OCI-LY7 (cell line): ENCODE measurements around the gene HOXC11. TPM values are rescaled to one million over a fixed set of nuclear protein-coding genes. Genes with fewer than 3 reads are reported as not detected.

ENCODE experiments used
- BruUV-seq: library from RNA; stranded (reverse); fragments of 400-500 nt; replicated peaks from 2 replicates; lab custom pipeline; 2021; lab: Mats Ljungman, UMichigan
- CTCF ChIA-PET: fragments of 300-600 bp; sonication (Branson Sonifier 250); formaldehyde crosslinking; loops from one replicate; lab custom pipeline; 2022; ENCODE audit warnings: antibody characterized with exemption; ENCODE audit not compliant: unreplicated experiment; lab: Charles Lee
- POLR2A ChIA-PET: fragments of 300-600 bp; sonication (Branson Sonifier 250); formaldehyde crosslinking; loops from one replicate; lab custom pipeline; 2022; ENCODE audit warnings: antibody characterized with exemption; lab: Charles Lee
- DNase-seq: peaks from one replicate; pipeline ENCODE4 v3.0.0-alpha.2; 2015; ENCODE audit warnings: low spot score
- H2AFZ ChIP-seq: fragments of 200-600 bp; sonication (generic), shearing (Covaris generic); 2 replicates; pipeline ENCODE4 v1.6.1; 2014; ENCODE audit warnings: mild to moderate bottlenecking, antibody characterized with exemption, low read length, moderate library complexity
- H3K27ac ChIP-seq: fragments of 200-600 bp; sonication (generic); 2 replicates; pipeline ENCODE4 v1.5.1; 2014; ENCODE audit warnings: mixed run types, low read depth, mild to moderate bottlenecking, moderate library complexity, low read length, inconsistent platforms; ENCODE audit not compliant: poor library complexity, severe bottlenecking
- H3K36me3 ChIP-seq: fragments of 200-600 bp; sonication (generic); 2 replicates; pipeline ENCODE4 v1.6.1; 2014; ENCODE audit warnings: mild to moderate bottlenecking, antibody characterized with exemption, low read length, moderate library complexity, mixed read lengths; ENCODE audit not compliant: insufficient read depth
- H3K4me1 ChIP-seq: fragments of 200-600 bp; sonication (generic); 2 replicates; pipeline ENCODE4 v1.5.1; 2014; ENCODE audit warnings: mild to moderate bottlenecking, low read length; ENCODE audit not compliant: insufficient read depth, poor library complexity, severe bottlenecking
- H3K4me2 ChIP-seq: fragments of 200-600 bp; sonication (generic); 2 replicates; pipeline ENCODE4 v1.6.1; 2014; ENCODE audit warnings: mild to moderate bottlenecking, low read length
- H3K4me3 ChIP-seq: fragments of 200-600 bp; sonication (generic); 2 replicates; pipeline ENCODE4 v1.5.1; 2014; ENCODE audit warnings: mild to moderate bottlenecking, low read depth, low read length; ENCODE audit not compliant: poor library complexity, severe bottlenecking
- H3K79me2 ChIP-seq: fragments of 200-600 bp; sonication (generic); 2 replicates; pipeline ENCODE4 v1.6.1; 2016; ENCODE audit warnings: low read depth, mild to moderate bottlenecking, low read length, moderate library complexity, mixed read lengths; ENCODE audit not compliant: insufficient read depth
- H3K9me2 ChIP-seq: fragments of 200-600 bp; sonication (generic); 2 replicates; pipeline ENCODE4 v1.6.1; 2016; ENCODE audit warnings: mild to moderate bottlenecking, low read length, mixed read lengths; ENCODE audit not compliant: insufficient read depth
- H3K9me3 ChIP-seq: fragments of 200-600 bp; sonication (generic); 2 replicates; pipeline ENCODE4 v1.6.1; 2014; ENCODE audit warnings: mild to moderate bottlenecking, mixed run types, low read length, mixed read lengths
- H4K20me1 ChIP-seq: fragments of 200-600 bp; sonication (generic); 2 replicates; pipeline ENCODE4 v1.6.1; 2014; ENCODE audit warnings: mild to moderate bottlenecking, antibody characterized with exemption, low read length, moderate library complexity, mixed read lengths; ENCODE audit not compliant: insufficient read depth
- EZH2phosphoT487 ChIP-seq: fragments of 200-600 bp; sonication (generic); IDR thresholded peaks from 2 replicates; pipeline ENCODE4 v1.6.1; 2018; ENCODE audit warnings: low read depth, borderline replicate concordance, mild to moderate bottlenecking, mixed run types, antibody characterized with exemption, low read length, moderate library complexity, mixed read lengths
- intact Hi-C: fragments of 100-400 bp; cut with micrococcal nuclease; formaldehyde crosslinking; loops from one replicate; pipeline ENCODE4 v1.10.0; 2022; ENCODE audit not compliant: unreplicated experiment
- total RNA-seq, 2 experiments: library from RNA; depleted of rRNA in 1 of 2; stranded (reverse); fragments of >200 nt in 1 of 2; shearing (Covaris generic) in 1 of 2; gene quantifications; 2 replicates each; pipeline ENCODE4 v1.2.3, GENCODE V29; 2014 to 2022
- TF ChIP-seq, protein P1 (sequence below): fragments of 200-600 bp; sonication (generic); conservative IDR thresholded peaks from 2 replicates; pipeline ENCODE4 v1.5.1; 2014; ENCODE audit warnings: mild to moderate bottlenecking, antibody characterized with exemption, low read length, moderate library complexity, mixed read lengths

Gene HOXC11
- total RNA-seq, 2 experiments from 2014 or later = 1.4 to 2.7 TPM

DNA sequence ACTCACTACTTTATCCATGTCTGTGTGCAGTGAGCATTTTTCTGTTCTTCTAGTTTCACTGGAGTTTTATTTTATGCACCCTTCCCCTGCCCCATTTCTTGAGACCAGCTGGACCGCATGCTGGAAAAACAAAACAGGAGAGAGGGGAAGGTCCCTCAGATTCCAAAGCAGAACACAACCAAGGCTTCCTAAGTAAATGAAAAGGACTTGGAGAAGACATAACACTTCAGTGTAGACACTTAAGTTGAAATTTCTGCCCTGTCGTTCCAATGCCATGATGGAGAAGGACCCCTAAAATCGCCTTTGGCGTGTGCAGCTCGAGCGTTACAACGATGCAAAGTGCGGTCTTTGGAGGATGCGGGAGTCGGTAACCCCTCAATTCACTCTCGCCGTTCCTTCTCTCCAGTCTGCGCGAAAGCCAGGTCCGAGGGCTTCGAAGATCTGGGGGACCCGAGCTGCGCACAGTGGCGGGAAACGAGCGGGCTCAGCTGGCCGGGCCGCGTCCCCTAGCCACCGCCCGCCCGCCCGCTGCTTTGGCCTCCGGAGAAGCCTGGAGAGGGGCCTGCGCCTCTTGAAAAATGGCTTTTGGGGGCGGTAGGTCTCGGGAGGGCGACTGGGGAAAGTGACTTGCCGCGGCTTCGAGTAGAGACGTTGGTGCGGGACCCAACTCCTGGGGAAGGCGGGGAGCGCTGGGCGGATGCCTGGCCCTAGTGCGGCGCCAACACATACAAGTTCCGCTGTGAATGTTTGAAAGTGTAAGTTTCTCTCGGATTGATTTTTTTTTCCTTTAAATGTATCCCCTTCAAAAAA is 45.5 kb upstream of the HOXC11 start:
- no peak overlapping the region for H2AFZ ChIP-seq
- no peaks in the 10 kb centered on the region for H3K79me2 ChIP-seq
- intact Hi-C loops = no loop called here
- no TSS peak for BruUV-seq
- no peaks in the 10 kb centered on the region for H3K4me1 ChIP-seq
- H3K9me3 ChIP-seq = no peaks in the 10 kb centered on the region
- no peaks in the 10 kb centered on the region for H3K36me3 ChIP-seq
- no peak for DNase-seq
- H3K27ac ChIP-seq = no peak overlapping the region
- no peak overlapping the region for H3K4me3 ChIP-seq
- no peaks in the 10 kb centered on the region for H4K20me1 ChIP-seq
- H3K4me2 ChIP-seq = no peak overlapping the region
- POLR2A ChIA-PET = interaction anchor here (0.6 kb wide), 1 partner anchor 966 kb away, joined by 9 read pairs; no protein-coding TSS in a partner anchor
- no peaks in the 10 kb centered on the region for H3K9me2 ChIP-seq
- TF ChIP-seq, protein P1, sequence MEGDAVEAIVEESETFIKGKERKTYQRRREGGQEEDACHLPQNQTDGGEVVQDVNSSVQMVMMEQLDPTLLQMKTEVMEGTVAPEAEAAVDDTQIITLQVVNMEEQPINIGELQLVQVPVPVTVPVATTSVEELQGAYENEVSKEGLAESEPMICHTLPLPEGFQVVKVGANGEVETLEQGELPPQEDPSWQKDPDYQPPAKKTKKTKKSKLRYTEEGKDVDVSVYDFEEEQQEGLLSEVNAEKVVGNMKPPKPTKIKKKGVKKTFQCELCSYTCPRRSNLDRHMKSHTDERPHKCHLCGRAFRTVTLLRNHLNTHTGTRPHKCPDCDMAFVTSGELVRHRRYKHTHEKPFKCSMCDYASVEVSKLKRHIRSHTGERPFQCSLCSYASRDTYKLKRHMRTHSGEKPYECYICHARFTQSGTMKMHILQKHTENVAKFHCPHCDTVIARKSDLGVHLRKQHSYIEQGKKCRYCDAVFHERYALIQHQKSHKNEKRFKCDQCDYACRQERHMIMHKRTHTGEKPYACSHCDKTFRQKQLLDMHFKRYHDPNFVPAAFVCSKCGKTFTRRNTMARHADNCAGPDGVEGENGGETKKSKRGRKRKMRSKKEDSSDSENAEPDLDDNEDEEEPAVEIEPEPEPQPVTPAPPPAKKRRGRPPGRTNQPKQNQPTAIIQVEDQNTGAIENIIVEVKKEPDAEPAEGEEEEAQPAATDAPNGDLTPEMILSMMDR = no peak
- no peak for TF ChIP-seq EZH2phosphoT487
- CTCF ChIA-PET = no interaction called here

DNA sequence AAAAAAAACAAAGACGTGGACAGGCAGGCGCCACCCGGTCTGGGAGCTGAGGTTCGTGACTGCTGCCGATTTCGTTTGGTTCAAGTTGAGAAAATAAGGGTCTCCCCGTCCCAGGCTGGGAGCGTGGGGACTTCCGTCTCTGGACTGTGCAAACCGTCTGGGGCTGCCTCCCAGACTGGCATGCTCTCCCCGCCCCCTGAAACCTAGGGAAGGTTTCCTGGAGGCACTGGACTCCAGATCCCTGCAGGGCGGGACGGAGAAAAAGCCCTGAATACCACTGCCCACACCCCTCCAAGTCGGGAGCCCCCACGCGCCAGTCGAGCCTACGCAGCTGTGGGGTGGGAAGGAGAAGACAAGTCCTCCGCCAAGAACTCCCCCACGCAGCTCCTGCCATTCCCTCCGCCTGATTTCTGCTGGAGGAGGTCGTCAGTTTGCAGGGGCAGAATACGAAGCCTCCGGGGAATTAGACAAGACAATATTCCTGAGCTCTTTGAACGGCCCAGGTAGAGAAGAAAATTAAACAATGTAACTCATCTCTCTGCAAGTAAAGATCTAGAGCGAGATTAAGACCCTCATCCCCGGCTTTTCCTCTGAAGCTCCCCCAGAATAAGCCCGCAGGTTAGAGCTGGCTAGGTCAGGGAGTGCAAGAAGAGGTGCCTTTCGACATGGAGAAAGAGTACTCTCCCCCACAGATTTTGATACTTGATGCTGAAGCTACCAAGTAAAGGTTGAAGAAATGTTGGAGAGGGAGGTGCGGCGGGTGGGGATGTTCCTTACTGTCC is 44.7 kb upstream of the HOXC11 start:
- Histone ChIP-seq H3K36me3 (no peaks in the 10 kb centered on the region), H3K79me2 (no peaks in the 10 kb centered on the region), H4K20me1 (no peaks in the 10 kb centered on the region), H2AFZ (no peak overlapping the region), H3K4me2 (no peak overlapping the region), H3K27ac (no peak overlapping the region), H3K4me3 (no peak overlapping the region), H3K4me1 (no peaks in the 10 kb centered on the region), H3K9me2 (no peaks in the 10 kb centered on the region), H3K9me3 (no peaks in the 10 kb centered on the region)
- DNase-seq = no peak
- ChIA-PET POLR2A (interaction anchor here (0.6 kb wide), 1 partner anchor 967 kb away, joined by 9 read pairs; no protein-coding TSS in a partner anchor), CTCF (no interaction called here)
- intact Hi-C loops = no loop called here
- TF ChIP-seq EZH2phosphoT487 = no peak
- TF ChIP-seq, protein P1 = no peak
- no TSS peak for BruUV-seq
